ENCODE results near the gene OR5AS1.
"Not testable (repeated sequence)": the region's sequence is repeated elsewhere in the genome, so short reads cannot be mapped to it uniquely, and the experiment has no call there.

DNA sequence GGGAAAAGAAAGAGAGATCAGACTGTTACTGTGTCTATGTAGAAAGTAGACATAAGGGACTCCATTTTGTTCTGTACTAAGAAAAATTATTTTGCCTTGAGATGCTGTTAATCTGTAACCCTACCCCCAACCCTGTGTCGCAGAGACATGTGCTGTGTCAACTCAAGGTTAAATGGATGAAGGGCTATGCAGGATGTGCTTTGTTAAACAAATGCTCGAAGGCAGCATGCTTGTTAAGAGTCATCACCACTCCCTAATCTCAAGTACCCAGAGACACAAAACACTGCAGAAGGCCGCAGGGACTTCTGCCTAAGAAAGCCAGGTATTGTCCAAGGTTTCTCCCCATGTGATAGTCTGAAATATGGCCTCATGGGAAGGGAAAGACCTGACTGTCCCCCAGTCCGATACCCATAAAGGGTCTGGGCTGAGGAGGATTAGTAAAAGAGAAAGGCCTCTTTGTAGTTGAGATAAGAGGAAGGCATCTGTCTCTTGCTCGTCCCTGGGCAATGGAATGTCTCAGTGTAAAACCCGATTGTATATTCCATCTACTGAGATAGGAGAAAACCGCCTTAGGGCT, 30.3 kb downstream of the OR5AS1 start:
- TF ChIP-seq, protein P1, sequence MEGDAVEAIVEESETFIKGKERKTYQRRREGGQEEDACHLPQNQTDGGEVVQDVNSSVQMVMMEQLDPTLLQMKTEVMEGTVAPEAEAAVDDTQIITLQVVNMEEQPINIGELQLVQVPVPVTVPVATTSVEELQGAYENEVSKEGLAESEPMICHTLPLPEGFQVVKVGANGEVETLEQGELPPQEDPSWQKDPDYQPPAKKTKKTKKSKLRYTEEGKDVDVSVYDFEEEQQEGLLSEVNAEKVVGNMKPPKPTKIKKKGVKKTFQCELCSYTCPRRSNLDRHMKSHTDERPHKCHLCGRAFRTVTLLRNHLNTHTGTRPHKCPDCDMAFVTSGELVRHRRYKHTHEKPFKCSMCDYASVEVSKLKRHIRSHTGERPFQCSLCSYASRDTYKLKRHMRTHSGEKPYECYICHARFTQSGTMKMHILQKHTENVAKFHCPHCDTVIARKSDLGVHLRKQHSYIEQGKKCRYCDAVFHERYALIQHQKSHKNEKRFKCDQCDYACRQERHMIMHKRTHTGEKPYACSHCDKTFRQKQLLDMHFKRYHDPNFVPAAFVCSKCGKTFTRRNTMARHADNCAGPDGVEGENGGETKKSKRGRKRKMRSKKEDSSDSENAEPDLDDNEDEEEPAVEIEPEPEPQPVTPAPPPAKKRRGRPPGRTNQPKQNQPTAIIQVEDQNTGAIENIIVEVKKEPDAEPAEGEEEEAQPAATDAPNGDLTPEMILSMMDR (IDR thresholded peaks at IDR 0.05; ENCODE audit: low read depth, low read length) = not testable (repeated sequence)
- TF ChIP-seq, protein P2, sequence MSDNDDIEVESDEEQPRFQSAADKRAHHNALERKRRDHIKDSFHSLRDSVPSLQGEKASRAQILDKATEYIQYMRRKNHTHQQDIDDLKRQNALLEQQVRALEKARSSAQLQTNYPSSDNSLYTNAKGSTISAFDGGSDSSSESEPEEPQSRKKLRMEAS (IDR thresholded peaks at IDR 0.05; ENCODE audit: low read depth, low read length) = not testable (repeated sequence)
- not testable (repeated sequence) for TF ChIP-seq POLR2A (IDR thresholded peaks at IDR 0.05; ENCODE audit: extremely low read depth, insufficient read length)
